Measurements from ENCODE around the gene C2orf92. TPM values are rescaled to one million over a fixed set of nuclear protein-coding genes. Genes with fewer than 3 reads are reported as not detected.

Gene C2orf92
- total RNA-seq, 1 donor from 2014 or later, result 11.5 TPM

GRCh38 chr2:97738179-97739019 lies 68.9 kb downstream of the C2orf92 start:
- no peaks in the 10 kb centered on the region for H3K9me3 Mint-ChIP-seq
- H3K27me3 Mint-ChIP-seq, result no peaks in the 10 kb centered on the region
- H3K4me1 Mint-ChIP-seq (ENCODE audit: unreplicated experiment), result peaks cover 9% of the 10 kb centered on the region
- H3K36me3 Mint-ChIP-seq, result peaks cover 3% of the 10 kb centered on the region
- peak overlapping the region; percentile 14 for H3K27ac Mint-ChIP-seq
- TF ChIP-seq CTCF (conservative IDR thresholded peaks at IDR 0.05), result no peak
- no peak for DNase-seq (ENCODE audit: extremely low spot score, unreplicated experiment)
- no peak overlapping the region for H3K4me3 Mint-ChIP-seq

- peak; percentile 60 for DNase-seq (ENCODE audit: extremely low spot score, unreplicated experiment)
- H3K27me3 Mint-ChIP-seq, result no peaks in the 10 kb centered on the region
- peaks cover 5% of the 10 kb centered on the region for H3K9me3 Mint-ChIP-seq
- peaks cover 10% of the 10 kb centered on the region for H3K4me1 Mint-ChIP-seq (ENCODE audit: unreplicated experiment)
- H3K27ac Mint-ChIP-seq, result no peak overlapping the region
- H3K36me3 Mint-ChIP-seq, result peaks cover 10% of the 10 kb centered on the region
- H3K4me3 Mint-ChIP-seq, result no peak overlapping the region
- no peak for TF ChIP-seq CTCF (conservative IDR thresholded peaks at IDR 0.05)
Measured at GRCh38 chr2:97739020-97739892, 69.7 kb downstream of the C2orf92 start.

GRCh38 chr2:97739893-97740245 lies 70.4 kb downstream of the C2orf92 start:
- Mint-ChIP-seq H3K4me3 (no peak overlapping the region), H3K36me3 (peaks cover 10% of the 10 kb centered on the region), H3K9me3 (peaks cover 5% of the 10 kb centered on the region), H3K27ac (no peak overlapping the region), H3K4me1 (ENCODE audit: unreplicated experiment) (peaks cover 13% of the 10 kb centered on the region), H3K27me3 (no peaks in the 10 kb centered on the region)
- no peak for DNase-seq (ENCODE audit: extremely low spot score, unreplicated experiment)
- TF ChIP-seq CTCF (conservative IDR thresholded peaks at IDR 0.05), result no peak

GRCh38 chr2:97740590-97741182 lies 71.2 kb downstream of the C2orf92 start:
- Mint-ChIP-seq H3K9me3 (peaks cover 5% of the 10 kb centered on the region), H3K27me3 (no peaks in the 10 kb centered on the region), H3K27ac (no peak overlapping the region), H3K4me3 (peak overlapping the region; percentile 44), H3K36me3 (peaks cover 10% of the 10 kb centered on the region), H3K4me1 (ENCODE audit: unreplicated experiment) (peaks cover 17% of the 10 kb centered on the region)
- DNase-seq (ENCODE audit: extremely low spot score, unreplicated experiment), result peak; percentile 64
- TF ChIP-seq CTCF (conservative IDR thresholded peaks at IDR 0.05), result peak; percentile 83

GRCh38 chr2:97741251-97741650 lies 71.7 kb downstream of the C2orf92 start:
- no peak for TF ChIP-seq CTCF (conservative IDR thresholded peaks at IDR 0.05)
- Mint-ChIP-seq H3K4me1 (ENCODE audit: unreplicated experiment) (peaks cover 21% of the 10 kb centered on the region), H3K36me3 (peaks cover 10% of the 10 kb centered on the region), H3K27ac (no peak overlapping the region), H3K4me3 (no peak overlapping the region), H3K27me3 (no peaks in the 10 kb centered on the region), H3K9me3 (peaks cover 5% of the 10 kb centered on the region)
- DNase-seq (ENCODE audit: extremely low spot score, unreplicated experiment), result no peak
